HCT116 (cell line): ENCODE measurements around the gene TOX2. TPM values are rescaled to one million over a fixed set of nuclear protein-coding genes. Genes with fewer than 3 reads are reported as not detected.

Experiments used
- ATAC-seq: fragments of 200-7000 bp; cut with Tn5 transposase; 2 replicates; pipeline ENCODE4 v1.9.1; 2020; ENCODE audit warnings: mild to moderate bottlenecking, moderate library complexity
- BruUV-seq: library from RNA; stranded (reverse); fragments of 400-500 nt; replicated peaks from 2 replicates; lab custom pipeline; 2021; lab: Mats Ljungman, UMichigan
- CTCF ChIA-PET: fragments of 300-600 bp; sonication (Branson Sonifier 250); formaldehyde crosslinking; loops from one replicate; lab custom pipeline; 2021; ENCODE audit warnings: antibody characterized with exemption; lab: Charles Lee
- POLR2A ChIA-PET: fragments of 300-600, 350-600 bp; sonication (Branson Sonifier 250); formaldehyde crosslinking; loops from one replicate; lab custom pipeline; 2021; ENCODE audit warnings: antibody characterized with exemption; lab: Charles Lee
- RAD21 ChIA-PET, 2 experiments: fragments of 300-600 bp; sonication (Branson Sonifier 250); formaldehyde crosslinking; loops; one replicate each; lab custom pipeline; 2023; ENCODE audit warnings: low total read pairs in 2 of 2; ENCODE audit not compliant: uncharacterized antibody in 2 of 2, unreplicated experiment in 2 of 2, low non-redundant PET in 1 of 2; lab: Charles Lee
- DNase-seq: peaks from one replicate; pipeline ENCODE4 v3.0.0-alpha.2; 2010; ENCODE audit warnings: low read depth, low spot score
- H2AFZ ChIP-seq: fragments of 200-600 bp; shearing (Covaris generic), sonication (generic); 2 replicates; pipeline ENCODE4 v1.6.1; 2017; ENCODE audit warnings: low read depth, mixed run types, mixed read lengths, antibody characterized with exemption, low read length; ENCODE audit not compliant: poor library complexity, severe bottlenecking
- H3K27ac ChIP-seq: 2 replicates; pipeline ENCODE4 v1.5.1; 2012; ENCODE audit warnings: low read depth, low read length
- H3K27me3 ChIP-seq: fragments of 200-600 bp; sonication (generic); 2 replicates; pipeline ENCODE4 v1.6.1; 2016; ENCODE audit warnings: mixed run types, low read length, mixed read lengths; ENCODE audit not compliant: insufficient read depth
- H3K36me3 ChIP-seq, 2 experiments: fragments of 200-500 bp in 1 of 2; fragments of 200-600 bp in 1 of 2; sonication (Bioruptor generic) in 1 of 2; sonication (generic) in 1 of 2; 2 replicates each; pipeline versions ENCODE4 v1.5.1 to v1.6.1; 2014 to 2016; ENCODE audit warnings: low read length in 2 of 2, inconsistent platforms in 1 of 2, mixed read lengths in 1 of 2, mixed run types in 1 of 2; ENCODE audit not compliant: insufficient read depth in 2 of 2, control insufficient read depth in 1 of 2
- H3K4me1 ChIP-seq, 2 experiments: fragments of 200-600 bp in 1 of 2; sonication (generic) in 1 of 2; 2 replicates each; pipeline versions ENCODE4 v1.5.1 to v1.6.1; 2012 to 2017; ENCODE audit warnings: low read length in 2 of 2, inconsistent platforms in 1 of 2, mild to moderate bottlenecking in 1 of 2, mixed read lengths in 1 of 2, mixed run types in 1 of 2, moderate library complexity in 1 of 2; ENCODE audit not compliant: insufficient read depth in 2 of 2, control insufficient read depth in 1 of 2
- H3K4me2 ChIP-seq: fragments of 200-600 bp; sonication (generic); 2 replicates; pipeline ENCODE4 v1.6.1; 2017; ENCODE audit warnings: mixed run types, low read length, mixed read lengths
- H3K4me3 ChIP-seq, 2 experiments: fragments of 200-600 bp in 1 of 2; sonication (generic) in 1 of 2; replicated peaks in 1 of 2; 2 replicates each; pipeline ENCODE4 v1.5.1; 2011 to 2016; ENCODE audit warnings: low read length in 2 of 2, control low read depth in 1 of 2, low read depth in 1 of 2, mild to moderate bottlenecking in 1 of 2, mixed read lengths in 1 of 2, mixed run types in 1 of 2
- H3K79me2 ChIP-seq: fragments of 200-600 bp; sonication (generic); 2 replicates; pipeline ENCODE4 v1.6.1; 2017; ENCODE audit warnings: mild to moderate bottlenecking, mixed run types, low read length, moderate library complexity, mixed read lengths; ENCODE audit not compliant: insufficient read depth
- H3K9ac ChIP-seq: fragments of 200-600 bp; sonication (generic); 2 replicates; pipeline ENCODE4 v1.6.1; 2016; ENCODE audit warnings: low read length, mixed read lengths
- H3K9me2 ChIP-seq: fragments of 200-600 bp; sonication (generic), shearing (Covaris generic); 2 replicates; pipeline ENCODE4 v1.6.1; 2017; ENCODE audit warnings: mixed run types, mild to moderate bottlenecking, moderate library complexity; ENCODE audit not compliant: insufficient read depth
- H3K9me3 ChIP-seq, 2 experiments: fragments of 200-500 bp in 1 of 2; fragments of 200-600 bp in 1 of 2; sonication (Bioruptor generic) in 1 of 2; sonication (generic) in 1 of 2; 2 replicates each; pipeline ENCODE4 v1.6.1; 2014 to 2017; ENCODE audit warnings: low read length in 2 of 2, mixed read lengths in 2 of 2, inconsistent platforms in 1 of 2, low read depth in 1 of 2, mild to moderate bottlenecking in 1 of 2, mixed run types in 1 of 2, moderate library complexity in 1 of 2; ENCODE audit not compliant: control insufficient read depth in 1 of 2, insufficient read depth in 1 of 2
- H4K20me1 ChIP-seq: fragments of 200-600 bp; sonication (generic), shearing (Covaris generic); 2 replicates; pipeline ENCODE4 v1.6.1; 2017; ENCODE audit warnings: mixed run types, mild to moderate bottlenecking, moderate library complexity; ENCODE audit not compliant: insufficient read depth
- CBX3 ChIP-seq: IDR thresholded peaks from 2 replicates; pipeline ENCODE4 v1.6.1; 2012; ENCODE audit warnings: low read depth
- EGR1 ChIP-seq: IDR thresholded peaks from 2 replicates; pipeline ENCODE4 v1.6.1; 2012; ENCODE audit warnings: low read depth
- ELF1 ChIP-seq: IDR thresholded peaks from 2 replicates; pipeline ENCODE4 v1.6.1; 2012; ENCODE audit warnings: low read depth, borderline replicate concordance
- EZH2 ChIP-seq: fragments of 200-600 bp; sonication (generic); IDR thresholded peaks from 2 replicates; pipeline ENCODE4 v1.6.1; 2017; ENCODE audit warnings: antibody characterized with exemption, mixed run types
- FOSL1 ChIP-seq: IDR thresholded peaks from 2 replicates; pipeline ENCODE4 v1.6.1; 2012; ENCODE audit warnings: low read depth
- JUND ChIP-seq: IDR thresholded peaks from 2 replicates; pipeline ENCODE4 v1.6.1; 2012
- POLR2A ChIP-seq: IDR thresholded peaks from 2 replicates; pipeline ENCODE4 v1.7.0; 2011; ENCODE audit warnings: borderline replicate concordance; ENCODE audit not compliant: insufficient read depth, insufficient read length; ENCODE audit errors: extremely low read depth
- RAD21 ChIP-seq: IDR thresholded peaks from 2 replicates; pipeline ENCODE4 v1.6.1; 2012; ENCODE audit warnings: low read depth, mild to moderate bottlenecking
- SIN3A ChIP-seq: IDR thresholded peaks from 2 replicates; pipeline ENCODE4 v1.6.1; 2012; ENCODE audit warnings: low read depth
- SP1 ChIP-seq: IDR thresholded peaks from 2 replicates; pipeline ENCODE4 v1.6.1; 2012; ENCODE audit warnings: low read depth
- SRF ChIP-seq: IDR thresholded peaks from 2 replicates; pipeline ENCODE4 v1.6.1; 2012; ENCODE audit warnings: low read depth
- TCF7L2 ChIP-seq: IDR thresholded peaks from 2 replicates; pipeline ENCODE4 v1.7.0; 2011; ENCODE audit warnings: borderline replicate concordance, inconsistent platforms; ENCODE audit not compliant: insufficient read depth, insufficient read length; ENCODE audit errors: extremely low read depth
- YY1 ChIP-seq: IDR thresholded peaks from 2 replicates; pipeline ENCODE4 v1.6.1; 2011; ENCODE audit warnings: low read length, low read depth, moderate library complexity, mild to moderate bottlenecking; ENCODE audit not compliant: insufficient replicate concordance; ENCODE audit errors: extremely low read depth
- ZFX ChIP-seq: fragments of 450-650 bp; IDR thresholded peaks from 2 replicates; pipeline ENCODE4 v1.6.1; 2017
- ZNF274 ChIP-seq: fragments of 200-500 bp; sonication (Bioruptor generic); IDR thresholded peaks from 2 replicates; pipeline ENCODE4 v1.6.1; 2014; ENCODE audit warnings: mild to moderate bottlenecking, low read depth, low read length, inconsistent platforms
- intact Hi-C: fragments of 100-400 bp; cut with micrococcal nuclease; formaldehyde crosslinking; loops from 2 replicates; pipeline ENCODE4 v1.10.0; 2022
- total RNA-seq: library from RNA; stranded (reverse); gene quantifications from one replicate; pipeline ENCODE4 v1.2.1, GENCODE V29; 2021; ENCODE audit not compliant: unreplicated experiment
- TF ChIP-seq, protein P1 (sequence below): IDR thresholded peaks from 2 replicates; pipeline ENCODE4 v1.6.1; 2012; ENCODE audit warnings: low read depth
- TF ChIP-seq, protein P2 (sequence below): IDR thresholded peaks from 2 replicates; pipeline ENCODE4 v1.6.1; 2012
- TF ChIP-seq, protein P3 (sequence below), 3 experiments: fragments of 200-600 bp in 1 of 3; sonication (generic) in 1 of 3; IDR thresholded peaks in 2 of 3; conservative IDR thresholded peaks in 1 of 3; 2 replicates each; pipeline ENCODE4 v1.5.1; 2012 to 2017; ENCODE audit warnings: low read depth in 2 of 3, low read length in 2 of 3, antibody characterized with exemption in 1 of 3, borderline replicate concordance in 1 of 3, control low read depth in 1 of 3, mild to moderate bottlenecking in 1 of 3, mixed read lengths in 1 of 3, mixed run types in 1 of 3, moderate library complexity in 1 of 3; ENCODE audit not compliant: insufficient read depth in 1 of 3
- TF ChIP-seq, protein P4 (sequence below): IDR thresholded peaks from 2 replicates; pipeline ENCODE4 v1.6.1; 2012
- TF ChIP-seq, protein P5 (sequence below): IDR thresholded peaks from 2 replicates; pipeline ENCODE4 v1.6.1; 2011; ENCODE audit warnings: mild to moderate bottlenecking, low read length, moderate library complexity; ENCODE audit not compliant: insufficient replicate concordance; ENCODE audit errors: extremely low read depth

The TOX2 gene
- total RNA-seq, 1 experiment from 2014 or later, result 39.6 TPM

DNA sequence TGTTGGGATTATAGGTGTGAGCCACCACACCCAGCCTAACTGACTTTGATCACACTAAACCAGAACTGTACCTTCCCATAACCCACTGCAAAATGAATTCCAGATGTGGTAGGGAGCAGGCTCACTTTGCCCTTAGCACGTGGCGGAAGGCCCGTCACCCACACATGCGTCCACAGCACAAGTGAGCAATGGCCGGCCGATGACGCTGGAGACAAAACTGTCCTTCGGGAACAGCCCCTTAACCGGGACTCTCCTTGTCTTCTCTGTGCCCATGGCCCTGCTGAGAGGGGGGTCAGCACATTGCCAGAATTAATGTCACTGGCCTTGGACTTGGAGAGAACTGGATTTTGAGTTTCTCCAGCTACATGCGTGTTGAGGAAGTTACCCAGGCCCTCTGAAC is 107.2 kb downstream of the TOX2 start:
- no peak overlapping the region for H3K9ac ChIP-seq
- intact Hi-C loops, result no loop called here
- POLR2A ChIA-PET, result no interaction called here
- H3K9me2 ChIP-seq, result no peaks in the 10 kb centered on the region
- H3K4me2 ChIP-seq, result no peak overlapping the region
- RAD21 ChIA-PET, result no interaction called here
- CTCF ChIA-PET, result no interaction called here
- H3K79me2 ChIP-seq, result no peaks in the 10 kb centered on the region
- H4K20me1 ChIP-seq, result no peaks in the 10 kb centered on the region
- BruUV-seq, result no TSS peak
- H3K4me1 ChIP-seq, result peaks cover 36 to 45% of the 10 kb centered on the region in 2 experiments
- no peak overlapping the region for H2AFZ ChIP-seq
- DNase-seq (no peak), ATAC-seq (no peak)
- H3K27me3 ChIP-seq, result no peaks in the 10 kb centered on the region
- H3K36me3 ChIP-seq, result no peaks in the 10 kb centered on the region
- TF ChIP-seq SRF (no peak), FOSL1 (no peak), SP1 (no peak), EGR1 (no peak), RAD21 (no peak), ELF1 (no peak), TCF7L2 (no peak), SIN3A (no peak), EZH2 (no peak), CBX3 (no peak), ZFX (no peak), YY1 (no peak), ZNF274 (no peak), POLR2A (no peak), JUND (no peak)
- TF ChIP-seq, protein P1, sequence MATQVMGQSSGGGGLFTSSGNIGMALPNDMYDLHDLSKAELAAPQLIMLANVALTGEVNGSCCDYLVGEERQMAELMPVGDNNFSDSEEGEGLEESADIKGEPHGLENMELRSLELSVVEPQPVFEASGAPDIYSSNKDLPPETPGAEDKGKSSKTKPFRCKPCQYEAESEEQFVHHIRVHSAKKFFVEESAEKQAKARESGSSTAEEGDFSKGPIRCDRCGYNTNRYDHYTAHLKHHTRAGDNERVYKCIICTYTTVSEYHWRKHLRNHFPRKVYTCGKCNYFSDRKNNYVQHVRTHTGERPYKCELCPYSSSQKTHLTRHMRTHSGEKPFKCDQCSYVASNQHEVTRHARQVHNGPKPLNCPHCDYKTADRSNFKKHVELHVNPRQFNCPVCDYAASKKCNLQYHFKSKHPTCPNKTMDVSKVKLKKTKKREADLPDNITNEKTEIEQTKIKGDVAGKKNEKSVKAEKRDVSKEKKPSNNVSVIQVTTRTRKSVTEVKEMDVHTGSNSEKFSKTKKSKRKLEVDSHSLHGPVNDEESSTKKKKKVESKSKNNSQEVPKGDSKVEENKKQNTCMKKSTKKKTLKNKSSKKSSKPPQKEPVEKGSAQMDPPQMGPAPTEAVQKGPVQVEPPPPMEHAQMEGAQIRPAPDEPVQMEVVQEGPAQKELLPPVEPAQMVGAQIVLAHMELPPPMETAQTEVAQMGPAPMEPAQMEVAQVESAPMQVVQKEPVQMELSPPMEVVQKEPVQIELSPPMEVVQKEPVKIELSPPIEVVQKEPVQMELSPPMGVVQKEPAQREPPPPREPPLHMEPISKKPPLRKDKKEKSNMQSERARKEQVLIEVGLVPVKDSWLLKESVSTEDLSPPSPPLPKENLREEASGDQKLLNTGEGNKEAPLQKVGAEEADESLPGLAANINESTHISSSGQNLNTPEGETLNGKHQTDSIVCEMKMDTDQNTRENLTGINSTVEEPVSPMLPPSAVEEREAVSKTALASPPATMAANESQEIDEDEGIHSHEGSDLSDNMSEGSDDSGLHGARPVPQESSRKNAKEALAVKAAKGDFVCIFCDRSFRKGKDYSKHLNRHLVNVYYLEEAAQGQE, result no peak
- TF ChIP-seq, protein P2, sequence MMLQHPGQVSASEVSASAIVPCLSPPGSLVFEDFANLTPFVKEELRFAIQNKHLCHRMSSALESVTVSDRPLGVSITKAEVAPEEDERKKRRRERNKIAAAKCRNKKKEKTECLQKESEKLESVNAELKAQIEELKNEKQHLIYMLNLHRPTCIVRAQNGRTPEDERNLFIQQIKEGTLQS, result no peak
- TF ChIP-seq, protein P3, sequence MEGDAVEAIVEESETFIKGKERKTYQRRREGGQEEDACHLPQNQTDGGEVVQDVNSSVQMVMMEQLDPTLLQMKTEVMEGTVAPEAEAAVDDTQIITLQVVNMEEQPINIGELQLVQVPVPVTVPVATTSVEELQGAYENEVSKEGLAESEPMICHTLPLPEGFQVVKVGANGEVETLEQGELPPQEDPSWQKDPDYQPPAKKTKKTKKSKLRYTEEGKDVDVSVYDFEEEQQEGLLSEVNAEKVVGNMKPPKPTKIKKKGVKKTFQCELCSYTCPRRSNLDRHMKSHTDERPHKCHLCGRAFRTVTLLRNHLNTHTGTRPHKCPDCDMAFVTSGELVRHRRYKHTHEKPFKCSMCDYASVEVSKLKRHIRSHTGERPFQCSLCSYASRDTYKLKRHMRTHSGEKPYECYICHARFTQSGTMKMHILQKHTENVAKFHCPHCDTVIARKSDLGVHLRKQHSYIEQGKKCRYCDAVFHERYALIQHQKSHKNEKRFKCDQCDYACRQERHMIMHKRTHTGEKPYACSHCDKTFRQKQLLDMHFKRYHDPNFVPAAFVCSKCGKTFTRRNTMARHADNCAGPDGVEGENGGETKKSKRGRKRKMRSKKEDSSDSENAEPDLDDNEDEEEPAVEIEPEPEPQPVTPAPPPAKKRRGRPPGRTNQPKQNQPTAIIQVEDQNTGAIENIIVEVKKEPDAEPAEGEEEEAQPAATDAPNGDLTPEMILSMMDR (IDR thresholded peaks at IDR 0.05 in 2 of 3, conservative IDR thresholded peaks at IDR 0.05 in 1 of 3; ENCODE audit: borderline replicate concordance in 1 of 3, insufficient read depth in 1 of 3, low read depth in 2 of 3, low read length in 2 of 3), result no peak
- TF ChIP-seq, protein P4, sequence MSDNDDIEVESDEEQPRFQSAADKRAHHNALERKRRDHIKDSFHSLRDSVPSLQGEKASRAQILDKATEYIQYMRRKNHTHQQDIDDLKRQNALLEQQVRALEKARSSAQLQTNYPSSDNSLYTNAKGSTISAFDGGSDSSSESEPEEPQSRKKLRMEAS, result no peak
- TF ChIP-seq, protein P5, sequence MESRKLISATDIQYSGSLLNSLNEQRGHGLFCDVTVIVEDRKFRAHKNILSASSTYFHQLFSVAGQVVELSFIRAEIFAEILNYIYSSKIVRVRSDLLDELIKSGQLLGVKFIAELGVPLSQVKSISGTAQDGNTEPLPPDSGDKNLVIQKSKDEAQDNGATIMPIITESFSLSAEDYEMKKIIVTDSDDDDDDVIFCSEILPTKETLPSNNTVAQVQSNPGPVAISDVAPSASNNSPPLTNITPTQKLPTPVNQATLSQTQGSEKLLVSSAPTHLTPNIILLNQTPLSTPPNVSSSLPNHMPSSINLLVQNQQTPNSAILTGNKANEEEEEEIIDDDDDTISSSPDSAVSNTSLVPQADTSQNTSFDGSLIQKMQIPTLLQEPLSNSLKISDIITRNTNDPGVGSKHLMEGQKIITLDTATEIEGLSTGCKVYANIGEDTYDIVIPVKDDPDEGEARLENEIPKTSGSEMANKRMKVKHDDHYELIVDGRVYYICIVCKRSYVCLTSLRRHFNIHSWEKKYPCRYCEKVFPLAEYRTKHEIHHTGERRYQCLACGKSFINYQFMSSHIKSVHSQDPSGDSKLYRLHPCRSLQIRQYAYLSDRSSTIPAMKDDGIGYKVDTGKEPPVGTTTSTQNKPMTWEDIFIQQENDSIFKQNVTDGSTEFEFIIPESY, result no peak
- H3K27ac ChIP-seq, result no peak overlapping the region
- no peak overlapping the region for H3K4me3 ChIP-seq
- no peaks in the 10 kb centered on the region for H3K9me3 ChIP-seq
